ENCODE results near the gene SYNRG. TPM values are rescaled to one million over a fixed set of nuclear protein-coding genes. Genes with fewer than 3 reads are reported as not detected.

SYNRG gene
- total RNA-seq, 1 experiment from 2014 or later: 9.7 TPM

DNA sequence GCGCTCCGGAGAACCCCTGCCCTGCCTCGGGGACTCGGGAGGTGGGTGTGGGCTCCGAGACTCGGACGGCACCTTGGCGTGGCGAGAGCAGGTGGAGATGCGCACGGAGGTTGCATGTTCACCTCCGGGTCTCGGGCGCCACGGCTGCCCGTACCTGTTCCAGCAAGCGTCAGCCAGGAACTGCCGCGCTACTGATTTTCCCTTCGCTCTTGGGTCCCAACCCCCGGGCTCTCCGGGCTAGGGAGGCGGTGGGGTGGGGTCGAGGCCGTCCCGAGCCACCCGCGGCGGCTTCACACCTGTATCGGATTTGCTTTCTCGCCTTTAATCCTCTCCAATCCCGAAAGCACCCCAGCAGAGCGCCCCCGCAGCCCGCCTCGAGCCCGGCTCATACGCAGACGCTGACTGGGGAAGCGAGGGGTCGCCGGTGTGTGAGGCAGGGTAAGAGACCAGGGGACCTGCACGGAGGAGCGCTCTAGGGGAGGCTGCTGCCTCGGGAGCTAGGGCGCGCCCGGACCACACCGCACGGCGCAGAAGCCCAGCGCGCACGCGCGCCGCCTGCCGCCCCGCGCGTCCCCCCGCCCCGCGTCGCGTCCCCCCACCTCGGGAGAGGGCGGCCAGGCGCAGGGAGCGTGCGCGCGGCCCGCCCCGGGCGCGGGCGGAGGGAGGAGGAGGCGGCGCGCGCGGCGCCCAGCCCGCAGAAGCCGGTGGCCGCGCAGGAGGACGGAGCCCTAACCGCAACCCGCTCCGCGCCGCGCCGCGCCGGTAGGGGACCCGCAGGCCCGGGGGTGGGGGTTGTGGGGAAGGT is 119.8 kb downstream of the SYNRG start, which contains the start of gene DUSP14:
Gene DUSP14 (plus strand): TSS at position 695 of the 805 bp plus-strand sequence. CDS start 22,382 bp downstream, outside the sequence.
- ATAC-seq (peak; percentile 55), DNase-seq (peak; percentile 83)
- peaks cover 47% of the 10 kb centered on the region for H3K4me1 ChIP-seq (ENCODE audit: insufficient read depth, low read length)
- peak within 1 kb of the TSS; percentile 99 for H3K4me2 ChIP-seq (ENCODE audit: low read length)
- CTCF ChIA-PET: interaction anchor here (0.5 kb wide), 2 partner anchors 8 to 91 kb away, joined by 3 read pairs; no protein-coding TSS in a partner anchor
- POLR2A ChIA-PET (ENCODE audit: unreplicated experiment): interaction anchor here (0.7 kb wide), 1 partner anchor 13 kb away, joined by 3 read pairs; no protein-coding TSS in a partner anchor
- peak within 1 kb of the TSS; percentile 85 for H3K4me3 ChIP-seq (ENCODE audit: low read length)
- intact Hi-C loops (cut with micrococcal nuclease): loop anchor here (5.0 to 10.0 kb wide), 2 partner anchors 42 to 85 kb away; partner anchors contain the start of genes ACACA and TADA2A
- H4K20me1 ChIP-seq (ENCODE audit: low read length): peaks cover 14% of the 10 kb centered on the region
- H3F3A ChIP-seq (ENCODE audit: low read length, unreplicated experiment): no peaks in the 10 kb centered on the region
- H3K79me2 ChIP-seq (ENCODE audit: low read length): peaks cover 44% of the 10 kb centered on the region
- H3K9me2 ChIP-seq (replicated peaks; ENCODE audit: low read length): no peaks in the 10 kb centered on the region
- no peaks in the 10 kb centered on the region for H3K27me3 ChIP-seq (ENCODE audit: low read length)
- peak within 1 kb of the TSS; percentile 98 for H3K27ac ChIP-seq (ENCODE audit: low read length)
- BruUV-seq (replicated peaks): TSS peak; percentile 69
- H3K9me3 ChIP-seq (ENCODE audit: low read length): no peaks in the 10 kb centered on the region
- TF ChIP-seq, protein P1, sequence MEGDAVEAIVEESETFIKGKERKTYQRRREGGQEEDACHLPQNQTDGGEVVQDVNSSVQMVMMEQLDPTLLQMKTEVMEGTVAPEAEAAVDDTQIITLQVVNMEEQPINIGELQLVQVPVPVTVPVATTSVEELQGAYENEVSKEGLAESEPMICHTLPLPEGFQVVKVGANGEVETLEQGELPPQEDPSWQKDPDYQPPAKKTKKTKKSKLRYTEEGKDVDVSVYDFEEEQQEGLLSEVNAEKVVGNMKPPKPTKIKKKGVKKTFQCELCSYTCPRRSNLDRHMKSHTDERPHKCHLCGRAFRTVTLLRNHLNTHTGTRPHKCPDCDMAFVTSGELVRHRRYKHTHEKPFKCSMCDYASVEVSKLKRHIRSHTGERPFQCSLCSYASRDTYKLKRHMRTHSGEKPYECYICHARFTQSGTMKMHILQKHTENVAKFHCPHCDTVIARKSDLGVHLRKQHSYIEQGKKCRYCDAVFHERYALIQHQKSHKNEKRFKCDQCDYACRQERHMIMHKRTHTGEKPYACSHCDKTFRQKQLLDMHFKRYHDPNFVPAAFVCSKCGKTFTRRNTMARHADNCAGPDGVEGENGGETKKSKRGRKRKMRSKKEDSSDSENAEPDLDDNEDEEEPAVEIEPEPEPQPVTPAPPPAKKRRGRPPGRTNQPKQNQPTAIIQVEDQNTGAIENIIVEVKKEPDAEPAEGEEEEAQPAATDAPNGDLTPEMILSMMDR (conservative IDR thresholded peaks at IDR 0.05; ENCODE audit: low read depth, low read length): no peak
- TF ChIP-seq EZH2phosphoT487 (IDR thresholded peaks at IDR 0.05; ENCODE audit: borderline replicate concordance, low read length) (no peak; the same call in none of the 2 replicates), EZH2 (IDR thresholded peaks at IDR 0.05; ENCODE audit: low read length, unreplicated experiment) (no peak)
- H3K36me3 ChIP-seq (ENCODE audit: low read depth, low read length): no peaks in the 10 kb centered on the region
- H2AFZ ChIP-seq (ENCODE audit: low read length): peak within 1 kb of the TSS; percentile 72; the same call in 1 of the 2 replicates
- H3K9ac ChIP-seq (ENCODE audit: low read length): peak within 1 kb of the TSS; percentile 87

DNA sequence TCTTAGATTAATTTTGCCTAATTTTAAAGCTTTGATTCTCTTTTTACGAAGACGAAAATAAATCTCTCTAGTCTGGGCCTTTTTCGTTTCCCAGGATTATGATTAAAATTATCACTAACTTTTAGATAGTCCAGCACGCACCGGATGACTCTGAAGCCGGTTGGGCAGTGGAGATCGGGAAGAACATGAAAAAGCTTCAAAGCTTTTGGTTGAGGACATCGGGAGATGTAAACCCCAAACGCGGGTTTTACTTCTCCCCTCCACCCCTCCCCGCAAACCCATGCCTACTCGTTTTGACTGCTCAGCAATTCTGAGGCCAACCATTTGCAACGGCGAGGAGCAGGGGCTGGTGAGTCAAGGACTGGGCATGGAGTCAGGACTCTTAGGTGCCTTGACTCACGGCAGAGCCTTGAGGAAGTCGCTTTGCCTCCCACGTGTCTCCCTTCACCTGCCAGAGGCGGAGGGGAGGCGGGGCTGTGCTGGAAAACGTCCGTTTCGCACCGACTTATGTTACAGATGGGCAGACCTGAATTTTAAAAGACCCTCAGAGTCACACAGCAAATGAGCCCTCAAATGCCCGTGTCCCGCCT is 120.5 kb downstream of the SYNRG start:
- Histone ChIP-seq H3K79me2 (ENCODE audit: low read length) (peaks cover 37% of the 10 kb centered on the region), H3K4me1 (ENCODE audit: insufficient read depth, low read length) (peaks cover 42% of the 10 kb centered on the region), H3K4me2 (ENCODE audit: low read length) (peak overlapping the region; percentile 99), H3K36me3 (ENCODE audit: low read depth, low read length) (no peaks in the 10 kb centered on the region), H3K27ac (ENCODE audit: low read length) (peak overlapping the region; percentile 98), H3K27me3 (ENCODE audit: low read length) (no peaks in the 10 kb centered on the region), H3F3A (ENCODE audit: low read length, unreplicated experiment) (no peaks in the 10 kb centered on the region), H4K20me1 (ENCODE audit: low read length) (peaks cover 10% of the 10 kb centered on the region), H3K9ac (ENCODE audit: low read length) (peak overlapping the region; percentile 87), H2AFZ (ENCODE audit: low read length) (peak overlapping the region; percentile 72; the same call in 1 of the 2 replicates), H3K9me3 (ENCODE audit: low read length) (no peaks in the 10 kb centered on the region), H3K4me3 (ENCODE audit: low read length) (peak overlapping the region; percentile 81), H3K9me2 (replicated peaks; ENCODE audit: low read length) (no peaks in the 10 kb centered on the region)
- peak; percentile 66 for ATAC-seq
- intact Hi-C loops (cut with micrococcal nuclease): loop anchor here (1.0 to 10.0 kb wide), 3 partner anchors 22 to 84 kb away; partner anchors contain the start of genes ACACA and TADA2A
- ChIA-PET POLR2A (ENCODE audit: unreplicated experiment) (no interaction called here), CTCF (interaction anchor here (0.5 kb wide), 1 partner anchor 92 kb away, joined by 3 read pairs; no protein-coding TSS in a partner anchor)
- DNase-seq: peak; percentile 96
- peak; percentile 90 for TF ChIP-seq EZH2phosphoT487 (IDR thresholded peaks at IDR 0.05; ENCODE audit: borderline replicate concordance, low read length)
- no peak for TF ChIP-seq EZH2 (IDR thresholded peaks at IDR 0.05; ENCODE audit: low read length, unreplicated experiment)
- TF ChIP-seq, protein P1 (conservative IDR thresholded peaks at IDR 0.05; ENCODE audit: low read depth, low read length): no peak
- no TSS peak for BruUV-seq (replicated peaks)
